SKM-1 treated with dmso at 0.1 percent for 144 hours (cell line): Measurements from ENCODE around the gene AFMID.
A peak's percentile ranks its signal among the peaks of the same experiment; 100 is the strongest.
"Not testable (repeated sequence)": the region's sequence is repeated elsewhere in the genome, so short reads cannot be mapped to it uniquely, and the experiment has no call there.

Experiments used
- DNase-seq: peaks from one replicate; lab custom pipeline; 2025; ENCODE audit not compliant: unreplicated experiment; lab: John Stamatoyannopoulos, UW

The AFMID gene, protein sequence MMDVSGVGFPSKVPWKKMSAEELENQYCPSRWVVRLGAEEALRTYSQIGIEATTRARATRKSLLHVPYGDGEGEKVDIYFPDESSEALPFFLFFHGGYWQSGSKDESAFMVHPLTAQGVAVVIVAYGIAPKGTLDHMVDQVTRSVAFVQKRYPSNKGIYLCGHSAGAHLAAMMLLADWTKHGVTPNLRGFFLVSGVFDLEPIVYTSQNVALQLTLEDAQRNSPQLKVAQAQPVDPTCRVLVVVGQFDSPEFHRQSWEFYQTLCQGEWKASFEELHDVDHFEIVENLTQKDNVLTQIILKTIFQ

DNA sequence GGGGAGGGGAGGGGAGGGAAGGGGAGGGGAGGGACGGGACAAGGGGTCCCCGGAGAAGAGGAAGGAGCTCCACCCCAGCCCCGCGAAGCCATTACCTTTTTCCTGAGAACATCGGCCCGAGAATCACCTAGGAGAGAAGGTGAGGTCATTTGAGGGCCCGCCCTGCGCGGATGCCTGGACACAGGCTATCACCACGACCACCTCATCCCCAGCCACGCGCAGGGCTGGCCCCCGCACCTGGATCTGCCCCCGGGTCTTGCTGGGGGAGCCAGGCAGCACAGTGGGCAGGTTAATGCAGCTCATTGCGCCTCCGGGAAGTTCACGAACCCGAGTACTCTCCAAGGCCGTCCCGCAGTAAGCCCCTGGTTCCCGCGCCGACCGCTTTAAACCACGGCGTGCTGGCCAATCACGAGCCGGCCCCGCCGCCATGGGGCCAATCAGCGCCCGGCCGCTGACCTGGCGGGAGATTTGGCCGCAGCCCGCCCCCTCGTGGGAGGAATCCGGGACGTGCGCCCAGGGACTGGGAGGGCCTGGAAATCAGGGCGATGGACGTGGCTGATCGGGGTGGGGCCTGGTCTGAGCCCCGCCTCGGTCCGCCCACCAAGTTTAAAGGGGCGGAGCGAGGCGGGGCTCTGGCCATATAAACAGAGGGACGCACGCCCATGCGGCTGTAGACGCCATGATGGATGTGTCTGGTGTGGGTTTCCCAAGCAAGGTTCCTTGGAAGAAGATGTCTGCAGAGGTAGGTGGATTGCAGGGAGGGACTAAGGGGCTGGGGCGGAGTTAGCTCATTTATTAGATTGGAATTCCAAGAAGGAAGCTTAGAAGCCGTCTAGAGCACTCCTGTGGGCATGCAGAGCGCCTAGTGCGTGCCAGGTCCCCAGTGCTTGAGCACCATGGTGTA is at the start of gene AFMID, which contains the start of gene TK1:
AFMID (plus strand) TSS at position 671 of the 904 bp plus-strand sequence; CDS start at position 680, 9 bp downstream.
TK1 (minus strand) TSS at position 361 of the 904 bp plus-strand sequence; CDS start at position 303, 58 bp downstream.
- DNase-seq: peak; percentile 96

DNA sequence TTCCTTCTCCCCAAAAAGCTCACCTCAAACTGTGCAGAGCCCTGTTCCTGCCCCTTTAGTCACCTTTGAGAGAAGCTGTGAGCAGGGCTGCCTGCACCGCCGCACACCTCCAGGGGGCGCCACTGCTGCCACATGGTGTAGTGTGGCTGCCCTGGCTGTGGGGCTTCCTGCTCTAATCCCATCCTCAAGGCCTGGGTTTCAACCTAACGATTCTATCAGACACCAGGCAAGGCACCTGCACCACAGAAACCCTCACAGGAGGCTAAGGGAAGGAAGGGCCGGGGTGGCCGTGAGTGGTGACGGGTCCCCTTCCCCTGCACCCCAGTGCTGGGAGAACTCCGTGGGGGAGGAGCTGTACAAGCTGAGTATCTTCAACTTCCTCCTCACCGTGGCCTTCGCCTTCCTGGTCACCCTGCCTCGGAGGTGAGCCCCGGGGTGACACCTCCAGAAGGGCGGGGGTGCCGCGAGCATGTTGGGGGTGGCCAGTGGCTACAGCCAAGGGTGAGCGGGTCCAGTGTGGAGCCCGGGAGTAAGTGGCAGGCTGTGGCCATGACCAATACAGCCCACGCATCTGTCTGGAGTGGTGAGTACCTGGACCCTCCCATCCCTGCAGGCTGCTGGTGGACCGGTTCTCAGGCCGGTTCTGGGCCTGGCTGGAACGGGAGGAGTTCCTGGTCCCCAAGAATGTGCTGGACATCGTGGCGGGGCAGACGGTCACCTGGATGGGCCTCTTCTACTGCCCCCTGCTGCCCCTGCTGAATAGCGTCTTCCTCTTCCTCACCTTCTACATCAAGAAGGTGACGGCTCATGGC is 49.6 kb upstream of the AFMID start:
- DNase-seq: peak; percentile 78

DNA sequence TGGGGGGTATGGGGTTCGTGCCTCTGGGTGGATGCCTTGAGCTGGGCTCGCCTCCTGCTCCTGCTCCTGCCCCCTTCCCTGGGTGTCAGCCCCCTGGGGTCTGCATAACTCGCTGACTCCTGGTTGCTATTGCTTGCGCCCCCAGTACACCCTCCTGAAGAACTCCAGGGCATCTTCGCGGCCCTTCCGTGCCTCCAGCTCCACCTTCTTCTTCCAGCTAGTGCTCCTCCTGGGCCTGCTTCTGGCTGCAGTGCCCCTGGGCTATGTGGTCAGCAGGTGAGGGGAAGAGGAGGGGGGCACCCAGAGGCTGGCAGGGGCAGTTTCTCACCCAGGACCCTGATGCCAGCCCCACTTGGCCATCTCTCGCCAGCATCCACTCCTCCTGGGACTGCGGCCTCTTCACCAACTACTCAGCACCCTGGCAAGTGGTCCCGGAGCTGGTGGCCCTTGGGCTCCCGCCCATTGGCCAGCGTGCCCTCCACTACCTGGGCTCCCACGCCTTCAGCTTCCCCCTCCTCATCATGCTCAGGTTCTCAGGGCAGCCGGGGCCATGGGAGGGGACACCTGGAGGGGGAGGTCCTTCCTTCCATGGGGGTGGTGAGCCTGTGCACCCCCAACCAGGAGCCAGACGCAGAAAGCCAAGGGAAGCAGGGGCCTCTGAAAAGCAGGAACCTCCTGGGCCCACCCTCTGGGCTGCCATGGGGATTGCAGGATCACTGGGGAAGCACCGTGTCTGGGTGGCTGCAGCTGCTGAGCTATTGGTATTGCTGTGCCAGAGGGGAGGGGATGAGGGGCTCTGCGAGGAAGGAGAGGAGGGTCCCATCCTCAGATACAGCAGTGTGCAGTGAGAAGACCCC is 48.7 kb upstream of the AFMID start:
- no peak for DNase-seq

DNA sequence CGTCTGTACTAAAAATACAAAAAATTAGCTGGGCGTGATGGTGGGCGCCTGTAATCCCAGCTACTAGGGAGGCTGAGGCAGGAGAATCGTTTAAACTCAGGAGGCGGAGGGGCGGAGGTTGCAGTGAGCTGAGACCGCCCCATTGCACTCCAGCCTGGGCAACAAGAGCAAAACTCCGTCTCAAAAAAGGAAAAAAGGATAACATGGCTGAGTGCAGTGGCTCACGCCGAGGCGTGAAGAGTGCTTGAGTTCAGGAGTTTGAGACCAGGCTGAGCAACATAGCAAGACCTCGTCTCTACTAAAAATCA is 47.3 kb upstream of the AFMID start:
- not testable (repeated sequence) for DNase-seq

DNA sequence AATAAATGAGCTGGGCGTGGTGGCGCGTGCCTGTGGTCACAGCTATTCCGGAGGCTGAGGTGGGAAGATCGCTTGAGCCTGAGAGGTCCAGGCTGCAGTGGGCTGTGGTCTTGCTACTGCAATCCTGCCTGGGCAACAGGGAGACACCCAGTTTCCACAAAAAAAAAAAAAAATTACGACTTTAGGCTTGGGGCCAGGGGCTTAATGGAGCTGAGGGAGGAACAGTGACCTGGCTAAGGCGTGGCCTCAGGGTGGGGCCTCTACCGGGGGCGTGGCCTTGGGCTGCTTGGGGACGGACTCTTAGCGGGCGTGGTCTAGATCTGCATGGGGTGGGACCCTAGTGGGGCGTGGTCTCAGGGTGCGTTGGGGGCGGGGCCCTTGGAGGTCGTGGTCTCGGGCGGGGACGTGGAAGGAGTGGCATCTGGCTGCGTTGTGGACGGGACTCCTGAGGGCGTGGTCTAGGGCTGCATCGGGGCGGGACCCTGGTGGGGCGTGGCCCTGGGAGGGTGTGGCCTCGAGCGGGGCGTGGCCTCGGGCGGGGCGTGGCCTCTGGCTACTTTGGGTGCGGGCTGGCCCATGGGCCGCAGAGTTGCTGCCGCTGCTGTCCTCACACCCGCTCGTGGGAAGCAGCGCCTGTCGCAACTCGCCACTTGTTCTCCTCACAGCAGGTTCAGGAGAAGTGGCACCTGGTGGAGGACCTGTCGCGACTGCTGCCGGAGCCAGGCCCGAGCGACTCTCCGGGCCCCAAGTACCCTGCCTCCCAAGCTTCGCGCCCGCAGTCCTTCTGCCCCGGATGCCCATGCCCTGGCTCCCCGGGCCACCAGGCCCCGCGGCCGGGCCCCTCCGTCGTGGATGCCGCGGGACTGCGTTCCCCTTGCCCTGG is 46.8 kb upstream of the AFMID start:
- peak; percentile 96 for DNase-seq

DNA sequence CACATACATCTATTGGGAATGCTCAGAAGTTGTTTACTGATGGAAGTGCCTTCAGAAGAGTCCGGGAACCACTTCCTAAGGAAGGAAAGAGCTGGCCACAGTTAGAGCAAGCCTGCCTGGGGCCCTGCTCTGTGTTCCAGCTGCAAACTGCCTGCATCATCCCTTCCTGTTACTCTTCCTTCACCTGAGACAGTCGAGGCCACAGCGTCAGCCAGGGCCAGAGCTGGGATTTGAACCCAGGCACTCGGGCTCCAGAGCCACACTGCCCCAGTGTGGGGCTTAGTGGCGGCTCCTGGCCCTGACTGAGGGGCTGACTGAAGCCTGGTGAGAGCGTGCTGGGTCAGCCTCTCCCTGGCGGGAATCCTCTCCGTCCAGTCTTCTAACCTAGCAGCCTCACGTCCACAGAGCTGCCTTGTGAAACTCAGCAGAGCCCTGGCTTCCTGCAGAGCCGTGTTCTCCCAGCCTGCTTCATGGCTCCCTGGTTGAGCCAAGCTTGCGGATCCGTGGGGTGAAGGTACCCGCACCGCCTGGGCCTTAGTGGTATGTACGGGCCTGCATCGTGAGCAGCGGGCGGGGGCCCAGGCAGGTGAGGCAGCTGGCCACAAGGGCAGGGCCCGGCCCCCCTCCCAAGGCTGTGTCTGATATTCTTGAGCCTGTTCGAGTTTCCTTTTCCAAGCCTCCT is 45.6 kb upstream of the AFMID start:
- no peak for DNase-seq

DNA sequence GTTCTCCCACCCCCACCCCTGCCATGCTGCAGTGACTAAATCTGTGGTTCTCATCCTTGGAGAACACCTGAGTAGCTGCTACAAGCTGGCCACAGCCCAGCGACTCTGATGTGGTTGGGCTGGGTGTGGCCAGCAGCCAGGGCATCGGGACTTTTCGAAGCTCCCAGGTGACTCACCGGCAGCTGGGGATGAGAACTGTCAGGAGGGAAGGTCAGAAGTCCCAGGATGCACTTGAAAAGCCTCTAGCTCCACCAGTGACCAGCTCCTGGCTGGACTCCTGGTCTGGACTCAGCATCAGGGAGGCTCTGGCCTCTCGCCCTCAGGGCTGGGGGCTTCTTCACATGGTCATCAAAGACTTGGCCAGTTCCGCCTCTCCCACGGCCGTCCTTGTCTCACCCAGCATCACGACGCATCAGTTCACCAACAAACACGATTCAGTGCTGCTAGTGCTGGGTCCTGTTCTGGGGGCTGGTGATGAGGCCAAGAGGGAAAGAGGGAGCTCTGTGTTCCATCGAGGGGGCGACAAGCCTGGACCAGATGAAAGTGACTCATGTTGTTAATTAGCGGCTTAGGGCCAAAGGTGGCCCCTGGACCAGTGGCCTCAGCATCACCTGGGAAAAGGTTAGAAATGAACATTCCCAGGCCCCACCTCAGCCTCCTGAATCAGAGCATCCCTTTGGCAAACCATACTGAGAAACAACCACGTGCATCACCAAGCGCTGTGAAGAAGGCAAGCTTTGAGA is 44.9 kb upstream of the AFMID start:
- DNase-seq: no peak

DNA sequence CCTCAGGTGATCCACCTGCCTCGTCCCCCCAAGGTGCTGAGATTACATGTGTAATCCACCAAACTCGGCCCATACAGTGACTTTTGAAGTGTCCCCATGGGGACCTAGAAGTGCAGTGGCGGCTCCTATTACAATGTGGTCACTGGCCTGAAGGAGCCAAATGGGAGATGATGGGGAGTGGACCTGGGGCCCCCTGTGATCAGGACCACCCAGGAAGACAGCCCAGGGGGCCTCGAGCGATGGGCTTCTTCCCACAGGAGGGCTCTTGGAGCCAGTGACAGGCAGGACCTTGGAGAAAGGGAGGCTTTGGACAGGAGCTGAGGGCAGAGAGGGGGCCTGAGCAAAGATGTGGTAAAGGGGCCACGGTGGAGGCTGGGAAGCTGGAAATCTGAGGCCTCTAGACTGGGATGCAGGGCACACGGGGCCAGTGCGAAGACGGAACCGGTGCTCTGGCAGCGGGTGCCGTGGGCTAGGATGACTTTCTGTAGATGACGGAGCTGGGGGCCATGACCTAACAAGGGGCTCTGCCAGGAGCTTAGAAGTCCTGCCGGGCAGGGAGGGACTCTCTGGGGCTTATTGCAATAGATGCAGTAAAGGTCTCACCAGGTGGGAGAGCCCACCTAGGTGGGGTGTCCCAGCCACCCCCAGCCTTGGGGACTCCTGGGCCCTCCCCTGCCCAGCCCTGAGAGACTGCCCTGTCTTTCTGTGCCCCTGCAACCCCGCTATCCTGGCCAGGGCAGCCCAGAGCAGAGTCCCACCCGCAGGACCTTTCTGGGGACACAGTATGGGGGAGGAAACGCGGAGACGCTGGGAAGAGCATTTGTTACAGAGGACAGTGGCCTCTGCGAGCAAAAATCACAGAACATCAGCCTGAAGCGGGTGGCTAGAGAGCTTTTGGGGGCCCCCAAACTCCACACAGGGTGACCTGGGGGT is 43.7 kb upstream of the AFMID start:
- DNase-seq: no peak

DNA sequence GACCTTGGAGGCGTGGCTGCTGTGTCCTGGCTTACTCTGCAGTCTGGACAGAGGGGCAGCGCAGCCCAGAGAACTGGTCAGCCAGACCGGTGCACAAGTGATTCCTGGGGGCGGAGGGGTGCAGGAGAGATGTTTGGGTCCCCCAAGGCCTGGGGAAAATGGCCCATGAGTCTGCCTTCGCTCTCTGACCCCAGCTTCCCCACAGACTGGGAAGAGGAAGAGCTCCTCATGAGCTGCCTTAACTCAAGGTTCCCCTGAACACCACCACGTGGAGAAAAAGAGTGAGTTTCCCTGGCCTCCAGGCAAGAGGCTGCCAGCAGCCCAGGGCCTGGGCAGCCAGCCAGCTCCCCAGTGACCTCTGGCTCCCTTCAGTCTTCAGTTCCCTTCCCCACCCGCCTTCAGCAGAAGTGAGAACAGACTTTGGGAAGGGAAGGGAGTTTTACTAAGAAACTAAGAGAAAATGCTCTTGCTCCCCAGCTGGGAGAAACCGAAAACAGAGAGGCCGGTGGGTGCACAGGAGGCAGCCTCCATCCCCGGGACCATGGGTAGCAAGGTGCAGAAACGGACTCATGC is 42.9 kb upstream of the AFMID start:
- peak; percentile 95 for DNase-seq

DNA sequence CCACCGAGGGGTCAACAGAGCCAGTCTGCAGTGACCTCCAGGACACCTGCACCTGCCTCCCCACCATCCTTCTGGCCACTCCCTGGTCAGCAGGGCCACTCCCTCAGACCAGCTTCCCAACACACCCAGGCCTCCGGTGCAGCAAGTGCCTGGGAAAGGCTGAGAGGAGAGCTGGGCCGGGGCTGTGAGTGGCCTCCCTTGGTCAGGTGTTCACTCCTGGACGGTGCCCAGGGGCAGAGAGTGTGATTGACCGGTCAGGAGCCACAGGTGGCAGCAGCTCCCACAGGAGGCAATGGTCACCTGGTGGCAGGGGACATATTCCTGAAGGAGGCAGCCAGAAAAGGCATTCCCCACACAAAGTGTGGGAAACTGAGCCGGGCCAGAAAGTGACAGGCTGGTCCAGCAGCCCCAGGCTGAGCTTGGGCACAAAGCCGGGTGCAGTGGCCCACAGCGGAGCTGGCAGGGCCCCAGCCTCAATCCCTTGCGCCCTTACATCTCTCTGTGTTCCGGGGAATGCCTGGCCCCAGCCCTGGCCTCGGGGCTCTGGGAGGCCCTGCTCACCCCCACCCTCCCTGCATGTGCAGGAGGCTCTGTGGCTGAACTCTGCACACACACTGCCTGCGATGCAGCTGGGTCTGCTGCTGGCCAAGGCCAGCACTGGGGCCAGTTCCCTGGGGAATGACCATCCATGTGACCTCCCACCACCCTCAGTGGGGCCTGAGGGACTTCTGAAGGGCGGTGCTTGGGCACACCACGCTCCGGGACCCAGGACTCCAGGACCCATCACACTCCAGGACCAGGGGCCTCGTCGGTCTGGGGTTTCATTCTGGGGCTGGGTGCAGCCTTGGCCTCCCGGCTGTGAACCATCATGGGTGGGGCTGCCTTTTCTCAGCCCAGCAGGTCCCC is 42.2 kb upstream of the AFMID start:
- DNase-seq: no peak

DNA sequence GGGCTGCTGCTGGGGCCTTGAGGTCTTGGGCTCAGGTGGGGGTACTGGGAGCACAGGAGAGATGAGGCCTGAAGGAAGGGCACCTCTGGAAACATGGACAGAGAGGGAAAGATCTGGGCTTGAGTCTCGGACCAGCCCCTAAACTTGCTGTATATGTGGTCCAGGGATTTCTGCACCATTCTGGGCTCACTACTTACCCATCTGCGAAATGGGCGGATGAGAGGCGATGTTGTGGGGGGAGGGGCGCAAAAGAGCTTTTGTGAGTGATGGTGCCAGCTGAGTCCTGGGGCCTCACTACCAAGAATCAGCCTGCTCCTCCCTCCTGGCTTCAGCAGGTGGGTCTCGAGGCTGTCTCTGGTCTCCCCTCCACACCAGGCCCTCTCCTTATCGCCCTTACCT is 40.7 kb upstream of the AFMID start:
- no peak for DNase-seq

DNA sequence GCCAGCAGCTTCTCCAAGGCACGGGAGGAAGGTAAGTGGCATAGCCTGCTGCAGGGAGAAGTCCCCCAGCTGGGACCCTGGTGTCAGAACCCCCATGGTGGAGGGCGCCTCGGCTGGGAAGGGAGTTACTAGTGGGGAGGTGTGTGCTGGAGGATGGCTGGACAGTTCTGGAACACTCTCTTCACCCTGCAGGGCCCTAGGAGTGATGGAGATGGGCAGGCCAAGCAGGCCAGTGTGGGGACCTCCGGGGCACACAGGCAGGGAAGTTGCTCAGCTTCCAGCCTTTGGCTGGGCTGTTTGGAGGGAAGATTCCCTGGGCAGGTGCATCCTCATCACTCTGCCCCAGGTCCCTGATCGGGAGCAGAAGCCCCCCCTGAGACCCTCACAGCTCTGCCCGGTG is 40.3 kb upstream of the AFMID start:
- no peak for DNase-seq

DNA sequence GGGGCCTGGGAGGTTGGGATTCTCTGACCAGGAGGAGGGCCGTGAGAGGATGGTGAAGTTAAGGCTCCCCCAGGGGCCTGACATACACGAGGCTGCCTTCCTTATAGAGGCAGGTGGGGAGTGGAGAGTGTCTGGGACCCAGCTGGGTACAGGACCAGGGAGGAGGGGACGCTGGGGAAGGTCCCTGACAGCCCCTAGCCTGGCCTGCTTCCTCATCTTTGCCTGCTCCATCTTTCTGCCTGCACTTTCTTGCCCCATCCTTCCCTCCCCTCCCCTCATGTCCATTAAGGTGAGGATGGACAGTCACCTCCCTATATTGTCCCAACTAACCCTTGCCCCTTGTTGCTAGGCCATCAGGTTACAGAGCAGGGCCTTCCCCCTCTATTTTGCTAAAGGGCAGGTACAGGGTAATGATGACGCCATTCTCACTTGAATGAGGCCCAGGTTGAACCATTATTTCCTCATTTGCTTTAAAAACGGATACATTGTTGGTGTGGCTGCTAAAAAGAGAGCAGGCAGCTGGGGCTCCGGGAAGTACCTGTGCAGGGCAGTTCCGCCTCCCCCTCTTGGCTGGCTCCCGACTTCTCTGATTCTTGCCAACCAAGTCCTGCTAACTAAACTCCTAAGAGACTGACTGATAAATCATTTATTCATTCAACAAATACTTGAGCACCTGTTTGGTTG is 39.7 kb upstream of the AFMID start:
- DNase-seq: peak; percentile 54

DNA sequence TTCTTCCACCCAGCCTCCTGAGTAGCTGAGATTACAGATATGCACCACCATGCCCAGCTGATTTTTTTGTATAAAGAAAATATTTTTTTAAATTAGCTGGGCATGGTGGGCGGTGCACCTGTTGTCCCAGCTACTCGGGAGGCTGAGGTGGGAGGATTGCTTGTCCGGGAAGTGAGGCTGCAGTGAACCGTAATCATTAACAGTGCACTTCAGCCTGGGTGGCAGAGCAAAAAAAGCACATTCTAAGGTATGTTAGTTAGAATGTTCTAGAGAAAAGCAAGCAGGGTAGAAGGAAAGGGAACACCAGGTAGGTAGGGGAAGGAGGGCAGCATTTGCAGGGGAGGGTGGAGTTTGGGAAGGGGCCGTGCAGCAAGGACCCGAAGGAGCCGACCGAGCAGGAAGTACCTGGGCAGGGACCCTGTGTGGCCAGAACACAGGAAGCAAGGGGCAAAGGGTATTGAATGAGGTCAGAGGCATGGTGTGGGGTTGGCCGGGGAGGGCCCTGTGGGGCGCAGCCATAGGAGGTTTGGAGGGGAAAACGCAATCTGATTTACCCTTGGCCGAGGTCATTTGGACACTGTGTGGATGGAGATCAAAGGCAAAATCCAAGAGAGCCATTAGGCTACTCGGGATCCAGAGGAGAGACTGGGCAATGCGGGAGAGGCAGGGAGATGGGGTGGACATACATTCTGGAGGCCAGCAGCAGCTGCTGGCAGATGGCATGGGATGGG is 38.7 kb upstream of the AFMID start:
- DNase-seq: no peak
